ENCODE results near the gene KNTC1. TPM values are rescaled to one million over a fixed set of nuclear protein-coding genes. Genes with fewer than 3 reads are reported as not detected.

KNTC1 gene
- polyA plus RNA-seq, 2 donors, result 9.6 to 22.9 TPM

- peaks cover 20% of the 10 kb centered on the region in 2 donors for H3K36me3 ChIP-seq (ENCODE audit: control insufficient read depth in 2 of 2, insufficient read depth in 2 of 2, low read length in 1 of 2)
- 88 to 90% methylated on average over 1 of the region's 1 CpG for WGBS, 2 donors
These were observed 7.6 kb upstream of the KNTC1 start for GRCh38 chr12:122519418-122519817.

GRCh38 chr12:122520676-122521075, 6.4 kb upstream of the KNTC1 start:
- Histone ChIP-seq H3K9me3 (ENCODE audit: control insufficient read depth in 2 of 2, insufficient read depth in 1 of 2, low read depth in 1 of 2, low read length in 1 of 2) (no peaks in the 10 kb centered on the region), H3K4me1 (ENCODE audit: control insufficient read depth in 2 of 2, insufficient read depth in 2 of 2, low read length in 1 of 2) (peaks cover 0 to 2% of the 10 kb centered on the region in 2 donors), H3K4me3 (ENCODE audit: low read depth in 1 of 2, low read length in 2 of 2) (no peak overlapping the region), H3K36me3 (ENCODE audit: control insufficient read depth in 2 of 2, insufficient read depth in 2 of 2, low read length in 1 of 2) (peaks cover 13 to 16% of the 10 kb centered on the region in 2 donors), H3K27ac (ENCODE audit: low read depth in 2 of 2, low read length in 1 of 2) (no peak overlapping the region), H3K27me3 (ENCODE audit: control insufficient read depth in 1 of 2, insufficient read depth in 2 of 2, low read length in 2 of 2) (no peaks in the 10 kb centered on the region)
- 92 to 94% methylated on average over 4 of the region's 4 CpGs for WGBS, 2 donors

More at GRCh38 chr12:122519418-122519817, 7.6 kb upstream of the KNTC1 start:
- no peaks in the 10 kb centered on the region for H3K9me3 ChIP-seq (ENCODE audit: control insufficient read depth in 2 of 2, insufficient read depth in 1 of 2, low read depth in 1 of 2, low read length in 1 of 2)
- H3K27me3 ChIP-seq (ENCODE audit: control insufficient read depth in 1 of 2, insufficient read depth in 2 of 2, low read length in 2 of 2), result no peaks in the 10 kb centered on the region
- no peak overlapping the region for H3K27ac ChIP-seq (ENCODE audit: low read depth in 2 of 2, low read length in 1 of 2)
- H3K4me1 ChIP-seq (ENCODE audit: control insufficient read depth in 2 of 2, insufficient read depth in 2 of 2, low read length in 1 of 2), result peaks cover 0 to 2% of the 10 kb centered on the region in 2 donors
- no peak overlapping the region for H3K4me3 ChIP-seq (ENCODE audit: low read depth in 1 of 2, low read length in 2 of 2)

- Histone ChIP-seq H3K36me3 (ENCODE audit: control insufficient read depth in 2 of 2, insufficient read depth in 2 of 2, low read length in 1 of 2) (peaks cover 4 to 8% of the 10 kb centered on the region in 2 donors), H3K9me3 (ENCODE audit: control insufficient read depth in 2 of 2, insufficient read depth in 1 of 2, low read depth in 1 of 2, low read length in 1 of 2) (no peaks in the 10 kb centered on the region), H3K27ac (ENCODE audit: low read depth in 2 of 2, low read length in 1 of 2) (no peak overlapping the region), H3K27me3 (ENCODE audit: control insufficient read depth in 1 of 2, insufficient read depth in 2 of 2, low read length in 2 of 2) (no peaks in the 10 kb centered on the region), H3K4me3 (ENCODE audit: low read depth in 1 of 2, low read length in 2 of 2) (no peak overlapping the region), H3K4me1 (ENCODE audit: control insufficient read depth in 2 of 2, insufficient read depth in 2 of 2, low read length in 1 of 2) (peaks cover 0 to 2% of the 10 kb centered on the region in 2 donors)
- 41 to 51% methylated on average over 8 of the region's 8 CpGs for WGBS, 2 donors
These were observed 3.8 kb upstream of the KNTC1 start for GRCh38 chr12:122523280-122523679.

GRCh38 chr12:122523846-122524718, 3.0 kb upstream of the KNTC1 start:
- Histone ChIP-seq H3K27ac (ENCODE audit: low read depth in 2 of 2, low read length in 1 of 2) (no peak overlapping the region), H3K36me3 (ENCODE audit: control insufficient read depth in 2 of 2, insufficient read depth in 2 of 2, low read length in 1 of 2) (peaks cover 4 to 8% of the 10 kb centered on the region in 2 donors), H3K27me3 (ENCODE audit: control insufficient read depth in 1 of 2, insufficient read depth in 2 of 2, low read length in 2 of 2) (no peaks in the 10 kb centered on the region), H3K4me1 (ENCODE audit: control insufficient read depth in 2 of 2, insufficient read depth in 2 of 2, low read length in 1 of 2) (peaks cover 0 to 2% of the 10 kb centered on the region in 2 donors), H3K4me3 (ENCODE audit: low read depth in 1 of 2, low read length in 2 of 2) (peak overlapping the region in 1 of 2 donors; percentile 40), H3K9me3 (ENCODE audit: control insufficient read depth in 2 of 2, insufficient read depth in 1 of 2, low read depth in 1 of 2, low read length in 1 of 2) (no peaks in the 10 kb centered on the region)
- WGBS, 2 donors, result 9 to 14% methylated on average over 8 of the region's 8 CpGs

- no peaks in the 10 kb centered on the region for H3K36me3 ChIP-seq (ENCODE audit: control insufficient read depth in 2 of 2, insufficient read depth in 2 of 2, low read length in 1 of 2)
- H3K9me3 ChIP-seq (ENCODE audit: control insufficient read depth in 2 of 2, insufficient read depth in 1 of 2, low read depth in 1 of 2, low read length in 1 of 2), result no peaks in the 10 kb centered on the region
- WGBS, 2 donors, result 0% methylated on average over 21 of the region's 21 CpGs
- H3K27me3 ChIP-seq (ENCODE audit: control insufficient read depth in 1 of 2, insufficient read depth in 2 of 2, low read length in 2 of 2), result no peaks in the 10 kb centered on the region
- peak overlapping the region; percentile 61 to 84 for H3K4me3 ChIP-seq (ENCODE audit: low read depth in 1 of 2, low read length in 2 of 2)
- peaks cover 0 to 2% of the 10 kb centered on the region in 2 donors for H3K4me1 ChIP-seq (ENCODE audit: control insufficient read depth in 2 of 2, insufficient read depth in 2 of 2, low read length in 1 of 2)
- H3K27ac ChIP-seq (ENCODE audit: low read depth in 2 of 2, low read length in 1 of 2), result peak overlapping the region; percentile 49 to 84
These were observed 462 bp downstream of the KNTC1 start for GRCh38 chr12:122527478-122527944.

GRCh38 chr12:122528582-122528981, 1.5 kb downstream of the KNTC1 start:
- 93 to 94% methylated on average over 7 of the region's 7 CpGs for WGBS, 2 donors

GRCh38 chr12:122528992-122529391, 1.9 kb downstream of the KNTC1 start:
- H3K9me3 ChIP-seq (ENCODE audit: control insufficient read depth in 2 of 2, insufficient read depth in 1 of 2, low read depth in 1 of 2, low read length in 1 of 2), result no peaks in the 10 kb centered on the region
- no peak overlapping the region for H3K27ac ChIP-seq (ENCODE audit: low read depth in 2 of 2, low read length in 1 of 2)
- H3K36me3 ChIP-seq (ENCODE audit: control insufficient read depth in 2 of 2, insufficient read depth in 2 of 2, low read length in 1 of 2), result peaks cover 0 to 2% of the 10 kb centered on the region in 2 donors
- H3K27me3 ChIP-seq (ENCODE audit: control insufficient read depth in 1 of 2, insufficient read depth in 2 of 2, low read length in 2 of 2), result no peaks in the 10 kb centered on the region
- WGBS, 2 donors, result 97% methylated on average over 6 of the region's 6 CpGs
- no peak overlapping the region for H3K4me3 ChIP-seq (ENCODE audit: low read depth in 1 of 2, low read length in 2 of 2)
- no peaks in the 10 kb centered on the region for H3K4me1 ChIP-seq (ENCODE audit: control insufficient read depth in 2 of 2, insufficient read depth in 2 of 2, low read length in 1 of 2)

More at GRCh38 chr12:122528582-122528981, 1.5 kb downstream of the KNTC1 start:
- no peak overlapping the region for H3K4me3 ChIP-seq (ENCODE audit: low read depth in 1 of 2, low read length in 2 of 2)
- no peaks in the 10 kb centered on the region for H3K27me3 ChIP-seq (ENCODE audit: control insufficient read depth in 1 of 2, insufficient read depth in 2 of 2, low read length in 2 of 2)
- no peaks in the 10 kb centered on the region for H3K4me1 ChIP-seq (ENCODE audit: control insufficient read depth in 2 of 2, insufficient read depth in 2 of 2, low read length in 1 of 2)
- no peak overlapping the region for H3K27ac ChIP-seq (ENCODE audit: low read depth in 2 of 2, low read length in 1 of 2)
- no peaks in the 10 kb centered on the region for H3K9me3 ChIP-seq (ENCODE audit: control insufficient read depth in 2 of 2, insufficient read depth in 1 of 2, low read depth in 1 of 2, low read length in 1 of 2)
- peaks cover 0 to 2% of the 10 kb centered on the region in 2 donors for H3K36me3 ChIP-seq (ENCODE audit: control insufficient read depth in 2 of 2, insufficient read depth in 2 of 2, low read length in 1 of 2)

- Histone ChIP-seq H3K36me3 (ENCODE audit: control insufficient read depth in 2 of 2, insufficient read depth in 2 of 2, low read length in 1 of 2) (peaks cover 2% of the 10 kb centered on the region in 2 donors), H3K4me3 (ENCODE audit: low read depth in 1 of 2, low read length in 2 of 2) (no peak overlapping the region), H3K4me1 (ENCODE audit: control insufficient read depth in 2 of 2, insufficient read depth in 2 of 2, low read length in 1 of 2) (no peaks in the 10 kb centered on the region), H3K27me3 (ENCODE audit: control insufficient read depth in 1 of 2, insufficient read depth in 2 of 2, low read length in 2 of 2) (no peaks in the 10 kb centered on the region), H3K9me3 (ENCODE audit: control insufficient read depth in 2 of 2, insufficient read depth in 1 of 2, low read depth in 1 of 2, low read length in 1 of 2) (no peaks in the 10 kb centered on the region), H3K27ac (ENCODE audit: low read depth in 2 of 2, low read length in 1 of 2) (no peak overlapping the region)
- 95 to 100% methylated on average over 2 of the region's 2 CpGs for WGBS, 2 donors
These were observed 6.8 kb downstream of the KNTC1 start for GRCh38 chr12:122533856-122534255.

- no peak overlapping the region for H3K4me3 ChIP-seq (ENCODE audit: low read depth in 1 of 2, low read length in 2 of 2)
- H3K27ac ChIP-seq (ENCODE audit: low read depth in 2 of 2, low read length in 1 of 2), result no peak overlapping the region
- 93 to 97% methylated on average over 4 of the region's 4 CpGs for WGBS, 2 donors
- no peaks in the 10 kb centered on the region for H3K27me3 ChIP-seq (ENCODE audit: control insufficient read depth in 1 of 2, insufficient read depth in 2 of 2, low read length in 2 of 2)
- H3K4me1 ChIP-seq (ENCODE audit: control insufficient read depth in 2 of 2, insufficient read depth in 2 of 2, low read length in 1 of 2), result no peaks in the 10 kb centered on the region
- H3K36me3 ChIP-seq (ENCODE audit: control insufficient read depth in 2 of 2, insufficient read depth in 2 of 2, low read length in 1 of 2), result peaks cover 2% of the 10 kb centered on the region in 2 donors
- no peaks in the 10 kb centered on the region for H3K9me3 ChIP-seq (ENCODE audit: control insufficient read depth in 2 of 2, insufficient read depth in 1 of 2, low read depth in 1 of 2, low read length in 1 of 2)
These were observed 10.0 kb downstream of the KNTC1 start for GRCh38 chr12:122537021-122537420.

Measured in esophagus (tissue), 2 donors.